Breast epithelium (tissue), 4 donors: Measurements from ENCODE around the gene RNF167. TPM values are rescaled to one million over a fixed set of nuclear protein-coding genes. Genes with fewer than 3 reads are reported as not detected.

Experiments
- DNase-seq, 2 donors: peaks; one replicate each; pipeline ENCODE4 v3.0.0-alpha.2; 2019; ENCODE audit warnings: low spot score in 2 of 2
- H3K27ac ChIP-seq, 2 donors: fragments of 200-600 bp; sonication (generic) in 1 of 2; one replicate each; pipeline ENCODE4 v1.5.1; 2016 to 2019; ENCODE audit warnings: mild to moderate bottlenecking in 1 of 2
- H3K27me3 ChIP-seq, 2 donors: fragments of 200-600 bp; sonication (generic) in 1 of 2; one replicate each; pipeline versions ENCODE4 v1.5.1 to v1.6.0; 2017 to 2019; ENCODE audit warnings: control low read depth in 1 of 2, mild to moderate bottlenecking in 1 of 2
- H3K36me3 ChIP-seq: fragments of 200-600 bp; one replicate; pipeline ENCODE4 v1.5.1; 2019
- H3K4me1 ChIP-seq, 2 donors: fragments of 200-600 bp; sonication (generic); one replicate each; pipeline ENCODE4 v1.5.1; 2016 to 2019; ENCODE audit warnings: control low read depth in 1 of 2
- H3K4me3 ChIP-seq, 3 donors: fragments of 200-600 bp; sonication (generic); 1 replicate in 2 of 3; 2 replicates in 1 of 3; pipeline ENCODE4 v1.5.1; 2016 to 2019; ENCODE audit warnings: mild to moderate bottlenecking in 3 of 3, moderate library complexity in 2 of 3
- H3K9me3 ChIP-seq, 2 donors: fragments of 200-600 bp; sonication (generic) in 1 of 2; one replicate each; pipeline ENCODE4 v1.5.1; 2016 to 2019; ENCODE audit warnings: control low read depth in 1 of 2
- POLR2A ChIP-seq: fragments of 450-650 bp; IDR thresholded peaks from one replicate; pipeline ENCODE4 v1.6.1; 2016; ENCODE audit warnings: antibody characterized with exemption, mild to moderate bottlenecking, moderate library complexity
- POLR2AphosphoS5 ChIP-seq, 3 donors: sonication (generic); formaldehyde crosslinking; IDR thresholded peaks; one replicate each; pipeline ENCODE4 v1.6.1; 2017; ENCODE audit warnings: antibody characterized with exemption in 3 of 3
- intact Hi-C: fragments of 100-400 bp; cut with DNase I; formaldehyde crosslinking; loops from one replicate; pipeline ENCODE4 v1.15.1; 2023; ENCODE audit warnings: low total_unique reads
- total RNA-seq, 3 donors: library from RNA; depleted of rRNA; stranded (reverse); fragments of >200 nt; gene quantifications; one replicate each; pipeline ENCODE4 v1.1.0, GENCODE V29; 2016
- TF ChIP-seq, protein P1 (sequence below), 3 donors: fragments of 450-650 bp; IDR thresholded peaks; one replicate each; pipeline ENCODE4 v1.5.1; 2016 to 2017; ENCODE audit warnings: antibody characterized with exemption in 3 of 3, mild to moderate bottlenecking in 3 of 3, moderate library complexity in 3 of 3

Gene RNF167
- total RNA-seq, 3 donors from 2014 or later: 38.3 to 49.0 (median 38.7) TPM

DNA sequence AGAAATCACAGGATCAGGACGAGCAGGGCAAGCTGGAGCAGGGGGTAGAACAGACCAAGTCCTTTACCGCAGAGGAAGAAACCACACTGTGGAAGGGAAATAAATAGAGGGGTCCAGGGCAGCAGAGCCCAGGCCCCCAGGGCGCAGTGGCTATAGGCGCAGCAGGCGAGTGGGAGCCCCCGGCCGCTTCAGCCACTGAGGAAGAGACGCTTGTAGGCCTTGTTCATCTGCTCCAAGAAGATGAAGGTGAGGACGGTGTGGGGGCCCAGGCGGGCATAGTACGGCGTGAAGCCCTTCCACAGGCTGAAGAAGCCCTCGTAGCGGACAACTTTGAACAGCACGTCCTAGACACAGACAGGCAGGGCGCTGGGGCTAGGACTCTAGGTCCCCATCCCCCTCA, 2.5 kb upstream of the RNF167 start:
- Histone ChIP-seq H3K27me3 (no peaks in the 10 kb centered on the region), H3K27ac (no peak overlapping the region), H3K36me3 (no peaks in the 10 kb centered on the region), H3K4me1 (peaks cover 17 to 32% of the 10 kb centered on the region in 2 donors), H3K4me3 (no peak overlapping the region), H3K9me3 (no peaks in the 10 kb centered on the region)
- TF ChIP-seq POLR2AphosphoS5 (IDR thresholded peaks at IDR 0.05): no peak
- TF ChIP-seq, protein P1, sequence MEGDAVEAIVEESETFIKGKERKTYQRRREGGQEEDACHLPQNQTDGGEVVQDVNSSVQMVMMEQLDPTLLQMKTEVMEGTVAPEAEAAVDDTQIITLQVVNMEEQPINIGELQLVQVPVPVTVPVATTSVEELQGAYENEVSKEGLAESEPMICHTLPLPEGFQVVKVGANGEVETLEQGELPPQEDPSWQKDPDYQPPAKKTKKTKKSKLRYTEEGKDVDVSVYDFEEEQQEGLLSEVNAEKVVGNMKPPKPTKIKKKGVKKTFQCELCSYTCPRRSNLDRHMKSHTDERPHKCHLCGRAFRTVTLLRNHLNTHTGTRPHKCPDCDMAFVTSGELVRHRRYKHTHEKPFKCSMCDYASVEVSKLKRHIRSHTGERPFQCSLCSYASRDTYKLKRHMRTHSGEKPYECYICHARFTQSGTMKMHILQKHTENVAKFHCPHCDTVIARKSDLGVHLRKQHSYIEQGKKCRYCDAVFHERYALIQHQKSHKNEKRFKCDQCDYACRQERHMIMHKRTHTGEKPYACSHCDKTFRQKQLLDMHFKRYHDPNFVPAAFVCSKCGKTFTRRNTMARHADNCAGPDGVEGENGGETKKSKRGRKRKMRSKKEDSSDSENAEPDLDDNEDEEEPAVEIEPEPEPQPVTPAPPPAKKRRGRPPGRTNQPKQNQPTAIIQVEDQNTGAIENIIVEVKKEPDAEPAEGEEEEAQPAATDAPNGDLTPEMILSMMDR (IDR thresholded peaks at IDR 0.05): no peak
- no peak for TF ChIP-seq POLR2A
- intact Hi-C loops: no loop called here
- DNase-seq: no peak

DNA sequence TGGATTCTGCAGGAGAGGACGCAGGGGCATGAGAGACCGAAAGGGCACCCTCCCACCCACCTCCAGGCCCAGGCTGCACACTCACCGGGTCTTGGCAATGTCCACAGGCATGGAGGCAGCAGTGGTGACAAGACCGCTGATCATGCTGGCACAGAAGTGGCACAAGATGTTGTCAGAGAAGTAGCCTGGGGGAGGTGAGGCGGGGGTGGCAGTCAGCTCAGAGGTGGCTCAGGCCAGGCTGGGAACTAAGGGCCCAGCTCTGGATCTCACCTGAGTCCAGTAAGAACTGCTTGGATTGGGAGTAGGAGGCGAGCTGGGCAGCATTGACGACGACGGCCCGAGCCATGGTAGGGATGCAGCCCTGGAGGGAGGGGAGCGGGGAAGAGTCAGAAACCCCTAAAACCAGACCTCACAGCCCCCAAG, 2.0 kb upstream of the RNF167 start:
- Histone ChIP-seq H3K27ac (peak overlapping the region; percentile 97), H3K4me3 (peak overlapping the region in 1 of 3 donors; percentile 85), H3K4me1 (peaks cover 17 to 32% of the 10 kb centered on the region in 2 donors), H3K36me3 (no peaks in the 10 kb centered on the region), H3K9me3 (no peaks in the 10 kb centered on the region), H3K27me3 (no peaks in the 10 kb centered on the region)
- intact Hi-C loops: no loop called here
- TF ChIP-seq, protein P1 (IDR thresholded peaks at IDR 0.05): no peak
- TF ChIP-seq POLR2AphosphoS5 (IDR thresholded peaks at IDR 0.05) (no peak), POLR2A (no peak)
- DNase-seq: no peak

DNA sequence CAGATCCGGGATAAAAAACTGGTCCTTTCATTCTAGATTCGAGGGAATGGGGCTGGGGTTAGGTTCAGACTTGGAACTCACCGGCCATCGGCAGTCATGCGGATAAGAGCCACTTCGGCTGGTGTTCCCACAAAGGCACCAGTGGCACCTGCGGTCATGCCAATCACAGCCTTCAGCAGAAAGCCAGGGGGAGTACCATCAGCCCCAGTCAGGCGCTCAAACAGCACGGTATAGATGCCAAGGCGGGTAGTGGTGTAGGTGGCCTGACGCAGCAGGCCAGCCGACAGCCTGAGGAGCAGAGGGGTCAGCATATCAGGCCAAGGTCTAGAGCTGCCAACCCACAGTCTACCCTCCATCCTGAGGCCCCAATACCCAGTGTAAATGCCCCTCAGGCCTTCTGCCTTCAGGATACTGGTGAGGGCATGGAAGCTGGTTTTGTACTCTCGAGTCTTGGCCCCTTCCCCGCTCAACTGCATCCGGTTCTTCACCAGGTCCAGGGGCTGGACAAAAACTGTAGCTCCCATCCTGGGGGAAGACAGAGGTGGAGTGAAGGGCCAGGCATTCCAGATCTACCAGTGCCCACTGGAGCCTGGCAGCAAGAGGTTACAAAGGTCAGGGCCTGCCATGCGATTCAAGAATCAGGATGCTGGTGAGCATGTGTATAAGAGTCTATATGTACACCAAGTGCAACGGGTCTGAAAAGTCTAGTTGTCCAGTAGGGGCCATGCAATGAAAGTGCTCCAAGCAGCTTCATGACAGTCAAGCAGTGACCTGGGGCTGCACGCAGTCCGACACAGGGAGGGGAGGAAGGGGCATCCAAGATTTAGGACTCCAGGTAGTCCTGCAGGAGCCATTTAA, 1.2 kb upstream of the RNF167 start:
- DNase-seq: no peak

DNA sequence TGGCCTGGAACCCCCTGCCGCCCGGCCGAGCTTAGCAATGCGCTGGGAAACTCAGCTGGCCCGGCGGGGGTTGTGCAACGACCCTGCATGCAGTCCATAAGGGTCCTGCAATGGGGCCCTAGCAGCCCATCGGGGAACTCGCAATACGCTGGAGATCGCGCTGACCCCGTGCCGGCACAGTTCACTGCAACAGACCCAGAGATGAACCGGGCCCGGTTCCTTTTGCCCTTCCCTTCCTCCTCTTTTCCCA, 597 bp upstream of the RNF167 start:
- Histone ChIP-seq H3K36me3 (no peaks in the 10 kb centered on the region), H3K4me3 (peak overlapping the region; percentile 83 to 85 (median 83)), H3K9me3 (no peaks in the 10 kb centered on the region), H3K27ac (peak overlapping the region; percentile 97), H3K27me3 (no peaks in the 10 kb centered on the region), H3K4me1 (peaks cover 17 to 26% of the 10 kb centered on the region in 2 donors)
- TF ChIP-seq, protein P1 (IDR thresholded peaks at IDR 0.05): no peak
- TF ChIP-seq POLR2AphosphoS5 (IDR thresholded peaks at IDR 0.05) (no peak), POLR2A (no peak)
- intact Hi-C loops: no loop called here
- DNase-seq: no peak

More for the DNA sequence above, 1.2 kb upstream of the RNF167 start:
- TF ChIP-seq, protein P1 (IDR thresholded peaks at IDR 0.05): no peak
- no peak for TF ChIP-seq POLR2A
- no peak for TF ChIP-seq POLR2AphosphoS5 (IDR thresholded peaks at IDR 0.05)
- Histone ChIP-seq H3K4me1 (peaks cover 17 to 32% of the 10 kb centered on the region in 2 donors), H3K9me3 (no peaks in the 10 kb centered on the region), H3K4me3 (peak overlapping the region; percentile 83 to 85 (median 83)), H3K27me3 (no peaks in the 10 kb centered on the region), H3K27ac (peak overlapping the region; percentile 97), H3K36me3 (no peaks in the 10 kb centered on the region)
- intact Hi-C loops: no loop called here

DNA sequence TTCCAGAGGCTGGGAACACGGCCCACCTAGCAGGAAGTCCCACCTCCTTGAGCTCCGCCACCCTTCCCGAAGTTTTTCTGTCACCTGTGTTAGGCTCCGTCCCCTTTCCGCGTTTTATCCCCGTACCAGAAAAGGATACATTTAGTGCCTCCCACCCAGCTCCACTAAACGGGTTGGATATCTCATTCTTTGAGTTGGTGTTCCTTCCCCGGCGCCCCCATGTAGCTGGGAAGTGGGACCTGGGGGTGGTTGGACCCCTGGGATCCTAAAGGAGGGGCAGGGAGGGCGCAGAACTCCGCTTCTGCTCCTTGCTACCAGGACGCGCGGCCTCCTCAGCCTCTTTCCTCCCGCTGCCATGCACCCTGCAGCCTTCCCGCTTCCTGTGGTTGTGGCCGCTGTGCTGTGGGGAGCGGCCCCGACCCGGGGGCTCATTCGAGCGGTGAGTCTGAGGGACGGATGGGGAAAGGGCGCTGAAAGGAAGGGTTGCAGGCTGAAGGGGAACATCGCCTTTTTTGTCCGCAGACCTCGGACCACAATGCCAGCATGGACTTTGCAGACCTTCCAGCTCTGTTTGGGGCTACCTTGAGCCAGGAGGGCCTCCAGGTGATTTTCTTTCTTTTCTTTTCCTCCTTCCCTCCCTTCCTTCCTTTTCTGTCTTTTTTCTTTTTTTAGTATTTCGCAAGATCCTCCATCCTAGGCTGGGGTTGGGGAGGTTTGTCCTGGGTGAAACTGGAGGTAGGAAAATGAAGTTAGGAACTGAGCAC, 669 bp downstream of the RNF167 start:
- intact Hi-C loops: no loop called here
- no peaks in the 10 kb centered on the region for H3K36me3 ChIP-seq

More for the DNA sequence above, 669 bp downstream of the RNF167 start:
- peak overlapping the region; percentile 83 to 85 (median 83) for H3K4me3 ChIP-seq
- no peaks in the 10 kb centered on the region for H3K9me3 ChIP-seq
- H3K27me3 ChIP-seq: no peaks in the 10 kb centered on the region
- peaks cover 19 to 36% of the 10 kb centered on the region in 2 donors for H3K4me1 ChIP-seq
- TF ChIP-seq POLR2A (no peak), POLR2AphosphoS5 (IDR thresholded peaks at IDR 0.05) (no peak)
- TF ChIP-seq, protein P1 (IDR thresholded peaks at IDR 0.05): no peak
- H3K27ac ChIP-seq: peak overlapping the region; percentile 97
- DNase-seq: peak in 1 of 2 donors; percentile 72
